ENCODE measurements around the gene SRSF1. TPM values are rescaled to one million over a fixed set of nuclear protein-coding genes. Genes with fewer than 3 reads are reported as not detected.

The SRSF1 gene
- total and polyA plus RNA-seq, 7 experiments from 2014 or later: 48.7 to 362 (median 122) TPM

DNA sequence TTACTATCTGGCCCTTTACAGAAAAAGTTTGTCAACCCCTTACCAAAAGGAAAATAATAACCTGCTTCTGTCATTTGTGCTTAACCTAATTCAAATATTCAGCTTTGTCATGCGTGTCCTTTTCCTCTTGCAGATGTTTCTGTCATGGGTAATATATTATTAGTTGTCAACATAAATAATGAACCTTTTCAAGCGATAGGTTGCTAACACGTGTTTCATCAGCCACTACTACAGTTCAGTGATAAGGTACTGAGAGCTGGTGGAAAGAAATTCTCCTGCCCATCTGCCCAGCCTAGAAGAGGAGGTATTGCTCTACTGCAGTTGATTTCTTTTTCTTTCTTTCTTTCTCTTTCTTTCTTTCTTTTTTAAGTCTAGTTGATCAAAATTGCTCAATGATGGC is 12.0 kb upstream of the SRSF1 start:
- H3K4me1 ChIP-seq (ENCODE audit: control insufficient read depth in 2 of 2, insufficient read depth in 2 of 2, low read length in 2 of 2): no peaks in the 10 kb centered on the region
- peaks cover 2 to 4% of the 10 kb centered on the region in 2 donors for H3K27me3 ChIP-seq (ENCODE audit: control insufficient read depth in 2 of 2, insufficient read depth in 2 of 2, low read length in 2 of 2)
- DNase-seq (no peak), ATAC-seq (no peak)
- Mint-ChIP-seq H3K27me3 (peaks cover 11 to 31% (median 20%) of the 10 kb centered on the region in 5 donors), H3K27ac (no peak overlapping the region), H3K4me3 (no peak overlapping the region), H3K36me3 (peaks cover 0 to 3% (median 0%) of the 10 kb centered on the region in 5 donors), H3K4me1 (no peaks in the 10 kb centered on the region), H3K9me3 (no peaks in the 10 kb centered on the region)
- CTCF ChIA-PET: no interaction called here
- intact Hi-C loops (cut with micrococcal nuclease): no loop called here
- no peak overlapping the region for H3K4me3 ChIP-seq (ENCODE audit: low read length)
- no peaks in the 10 kb centered on the region for H3K36me3 ChIP-seq (ENCODE audit: control insufficient read depth in 2 of 3, insufficient read depth in 3 of 3, low read length in 3 of 3)
- no peak overlapping the region for H3K27ac ChIP-seq (ENCODE audit: low read depth, low read length)
- H3K9me3 ChIP-seq (ENCODE audit: control insufficient read depth in 2 of 3, low read length in 3 of 3): no peaks in the 10 kb centered on the region
- POLR2A ChIA-PET: no interaction called here

DNA sequence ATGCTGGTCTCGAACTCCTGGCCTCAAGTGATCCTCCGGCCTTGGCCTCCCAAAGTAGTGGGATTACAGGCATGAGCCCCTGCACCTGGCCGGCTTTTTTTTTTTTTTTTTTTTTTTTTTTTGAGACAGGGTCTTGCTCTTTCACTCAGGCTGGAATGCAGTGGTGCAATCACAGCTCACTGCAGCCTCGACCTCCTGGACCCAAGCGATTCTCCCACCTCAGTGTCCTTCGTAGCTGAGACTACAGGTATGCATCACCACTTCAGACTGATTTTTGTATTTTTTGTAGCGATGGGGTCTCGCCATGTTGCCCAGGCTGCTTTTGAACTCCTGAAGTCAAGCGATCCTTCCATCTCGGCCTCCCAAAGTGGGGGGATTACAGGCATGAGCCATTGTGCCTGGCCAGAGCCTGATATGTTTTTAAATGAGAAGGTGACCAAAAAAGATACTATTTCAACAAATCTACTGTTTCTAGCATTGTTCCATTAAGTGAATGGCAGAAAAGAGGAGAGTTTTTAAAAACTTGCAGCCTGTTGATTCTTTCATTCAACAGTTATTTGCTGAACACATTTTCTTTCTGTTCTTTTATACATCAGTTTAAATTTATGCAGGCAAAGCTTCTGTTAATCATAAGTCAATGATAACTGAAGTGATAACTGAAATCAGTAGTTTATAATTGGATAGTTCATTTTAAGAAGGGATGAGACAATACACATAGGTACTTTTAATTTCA is 3.2 kb upstream of the SRSF1 start:
- Mint-ChIP-seq H3K9me3 (peaks cover 0 to 10% (median 0%) of the 10 kb centered on the region in 11 donors), H3K36me3 (peaks cover 7 to 21% (median 18%) of the 10 kb centered on the region in 5 donors), H3K4me3 (no peak overlapping the region), H3K27ac (no peak overlapping the region), H3K27me3 (peaks cover 0 to 6% (median 0%) of the 10 kb centered on the region in 5 donors), H3K4me1 (peaks cover 8 to 29% (median 24%) of the 10 kb centered on the region in 7 donors)
- Histone ChIP-seq H3K36me3 (ENCODE audit: control insufficient read depth in 2 of 3, insufficient read depth in 3 of 3, low read length in 3 of 3) (peaks cover 6 to 12% (median 7%) of the 10 kb centered on the region in 3 experiments), H3K27me3 (ENCODE audit: control insufficient read depth in 2 of 2, insufficient read depth in 2 of 2, low read length in 2 of 2) (no peaks in the 10 kb centered on the region), H3K27ac (ENCODE audit: low read depth, low read length) (no peak overlapping the region), H3K4me1 (ENCODE audit: control insufficient read depth in 2 of 2, insufficient read depth in 2 of 2, low read length in 2 of 2) (peaks cover 9 to 14% of the 10 kb centered on the region in 2 donors), H3K9me3 (ENCODE audit: control insufficient read depth in 2 of 3, low read length in 3 of 3) (no peaks in the 10 kb centered on the region), H3K4me3 (ENCODE audit: low read length) (no peak overlapping the region)
- no peak for ATAC-seq
- ChIA-PET POLR2A (no interaction called here), CTCF (interaction anchor here (0.8 kb wide), 1 partner anchor 116 kb away, joined by 4 read pairs; no protein-coding TSS in a partner anchor)
- no peak for DNase-seq
- intact Hi-C loops (cut with micrococcal nuclease): no loop called here

DNA sequence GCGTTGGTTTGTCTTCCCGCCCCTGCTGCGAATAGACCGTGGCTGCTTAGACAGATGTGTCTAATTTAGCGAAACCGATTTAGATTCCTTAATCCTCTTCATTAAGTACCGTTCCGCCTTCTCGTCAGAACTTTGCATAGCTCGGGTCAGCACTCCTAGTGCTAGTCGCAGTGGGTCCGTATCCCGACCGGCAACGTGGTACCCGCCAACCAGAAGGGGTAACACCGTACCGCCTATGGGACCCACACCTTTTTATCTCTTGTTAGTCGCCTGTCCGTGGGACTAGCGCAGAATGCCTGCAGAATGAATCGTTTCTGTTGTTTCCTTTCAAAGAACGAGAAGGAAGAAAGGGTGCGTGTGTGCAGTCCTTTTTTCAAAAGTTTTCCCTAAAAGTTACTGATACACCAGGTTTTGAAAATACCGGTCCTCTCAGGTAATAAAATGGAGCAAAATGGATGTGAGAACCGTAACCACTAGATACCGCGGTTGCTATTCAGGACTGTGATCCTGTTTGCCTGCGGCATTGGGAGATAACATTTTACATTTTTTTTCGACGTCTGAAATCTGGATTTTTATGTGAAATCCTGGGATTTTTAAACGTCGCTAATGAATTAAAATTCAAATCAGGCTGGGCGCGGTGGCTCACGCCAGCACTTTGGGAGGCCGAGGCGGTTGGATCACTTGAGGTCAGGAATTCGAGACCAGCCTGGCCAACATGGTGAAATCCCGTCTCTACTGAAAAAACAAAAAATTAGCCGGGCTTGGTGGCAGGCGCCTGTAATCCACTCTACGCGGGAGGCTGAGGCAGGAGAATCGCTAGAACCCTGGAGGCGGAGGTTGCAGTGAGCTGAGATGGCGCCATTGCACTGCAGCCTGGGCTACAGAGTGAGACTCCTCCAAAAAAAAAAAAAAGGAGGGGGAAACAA is 998 bp upstream of the SRSF1 start:
- Mint-ChIP-seq H3K36me3 (peaks cover 12 to 34% (median 29%) of the 10 kb centered on the region in 5 donors), H3K9me3 (peaks cover 0 to 10% (median 0%) of the 10 kb centered on the region in 11 donors), H3K27ac (peak overlapping the region; percentile 99 to 100 (median 99)), H3K4me3 (peak overlapping the region; percentile 96 to 100 (median 99)), H3K4me1 (peaks cover 25 to 51% (median 46%) of the 10 kb centered on the region in 7 donors), H3K27me3 (peaks cover 0 to 6% (median 0%) of the 10 kb centered on the region in 5 donors)
- ATAC-seq: peak; percentile 1
- H3K4me1 ChIP-seq (ENCODE audit: control insufficient read depth in 2 of 2, insufficient read depth in 2 of 2, low read length in 2 of 2): peaks cover 28 to 31% of the 10 kb centered on the region in 2 donors
- H3K27me3 ChIP-seq (ENCODE audit: control insufficient read depth in 2 of 2, insufficient read depth in 2 of 2, low read length in 2 of 2): no peaks in the 10 kb centered on the region
- POLR2A ChIA-PET: interaction anchor here (0.7 to 4.1 kb wide), 16 partner anchors 10 to 624 kb away, joined by 3 to 113 read pairs (median 4); partner anchors contain the start of genes DYNLL2, MKS1, MRPS23 and VEZF1
- CTCF ChIA-PET: interaction anchor here (0.7 to 1.3 kb wide), 3 partner anchors 9 to 154 kb away, joined by 3 to 5 read pairs (median 4); no protein-coding TSS in a partner anchor
- H3K9me3 ChIP-seq (ENCODE audit: control insufficient read depth in 2 of 3, low read length in 3 of 3): no peaks in the 10 kb centered on the region
- H3K36me3 ChIP-seq (ENCODE audit: control insufficient read depth in 2 of 3, insufficient read depth in 3 of 3, low read length in 3 of 3): peaks cover 21 to 32% (median 27%) of the 10 kb centered on the region in 3 experiments
- peak overlapping the region; percentile 99 for H3K4me3 ChIP-seq (ENCODE audit: low read length)
- peak overlapping the region; percentile 93 for H3K27ac ChIP-seq (ENCODE audit: low read depth, low read length)
- no peak for DNase-seq
- intact Hi-C loops (cut with micrococcal nuclease): loop anchor here (1.0 to 10.0 kb wide), 24 partner anchors 9 to 1175 kb away; partner anchors contain the start of genes AKAP1 (in 2 of the 2), C17orf67 (in 2 of the 2), MKS1 (in 2 of the 2) and MRPS23 (in 2 of the 2)

DNA sequence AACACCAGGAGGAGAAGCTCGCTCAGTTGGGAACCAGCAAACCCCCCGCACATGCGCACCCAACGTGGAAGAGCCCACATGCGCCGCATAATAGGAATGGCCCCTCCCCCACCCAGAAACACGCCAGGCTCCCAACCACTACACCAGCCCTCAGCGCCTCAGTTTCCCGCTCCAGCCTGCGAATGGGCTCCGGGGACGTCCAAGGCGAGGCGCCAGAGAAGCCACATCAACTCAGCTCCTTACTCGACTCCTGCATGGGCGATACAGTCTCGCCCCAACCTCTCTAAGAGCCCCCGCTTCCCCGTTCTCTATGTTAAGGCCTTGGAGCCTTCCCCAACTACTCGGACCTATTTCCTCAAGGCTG is 504 bp downstream of the SRSF1 start:
- Histone ChIP-seq H3K9me3 (ENCODE audit: control insufficient read depth in 2 of 3, low read length in 3 of 3) (no peaks in the 10 kb centered on the region), H3K36me3 (ENCODE audit: control insufficient read depth in 2 of 3, insufficient read depth in 3 of 3, low read length in 3 of 3) (peaks cover 21 to 39% (median 31%) of the 10 kb centered on the region in 3 experiments), H3K27me3 (ENCODE audit: control insufficient read depth in 2 of 2, insufficient read depth in 2 of 2, low read length in 2 of 2) (no peaks in the 10 kb centered on the region), H3K27ac (ENCODE audit: low read depth, low read length) (peak overlapping the region; percentile 93), H3K4me3 (ENCODE audit: low read length) (peak overlapping the region; percentile 99), H3K4me1 (ENCODE audit: control insufficient read depth in 2 of 2, insufficient read depth in 2 of 2, low read length in 2 of 2) (peaks cover 31 to 32% of the 10 kb centered on the region in 2 donors)
- Mint-ChIP-seq H3K27ac (peak overlapping the region; percentile 99 to 100 (median 99)), H3K4me3 (peak overlapping the region; percentile 96 to 100 (median 99)), H3K36me3 (peaks cover 12 to 41% (median 32%) of the 10 kb centered on the region in 5 donors), H3K9me3 (peaks cover 0 to 10% (median 0%) of the 10 kb centered on the region in 11 donors), H3K4me1 (peaks cover 36 to 66% (median 59%) of the 10 kb centered on the region in 7 donors), H3K27me3 (peaks cover 0 to 3% (median 0%) of the 10 kb centered on the region in 5 donors)
- ChIA-PET CTCF (interaction anchor here (1.0 to 1.3 kb wide), 3 partner anchors 20 to 113 kb away, joined by 3 to 5 read pairs (median 3); no protein-coding TSS in a partner anchor), POLR2A (interaction anchor here (0.7 to 4.1 kb wide), 15 partner anchors 9 to 332 kb away, joined by 3 to 113 read pairs (median 5); partner anchors contain the start of genes DYNLL2, MRPS23 and VEZF1)
- DNase-seq (peak; percentile 25 to 72 (median 42)), ATAC-seq (peak; percentile 8)
- intact Hi-C loops (cut with micrococcal nuclease): loop anchor here (2.0 to 10.0 kb wide), 10 partner anchors 146 to 1172 kb away; partner anchors contain the start of genes PRR11 (in 2 of the 2), SKA2 (in 2 of the 2), TRIM37 (in 2 of the 2) and C17orf67 (in 1 of the 2)

DNA sequence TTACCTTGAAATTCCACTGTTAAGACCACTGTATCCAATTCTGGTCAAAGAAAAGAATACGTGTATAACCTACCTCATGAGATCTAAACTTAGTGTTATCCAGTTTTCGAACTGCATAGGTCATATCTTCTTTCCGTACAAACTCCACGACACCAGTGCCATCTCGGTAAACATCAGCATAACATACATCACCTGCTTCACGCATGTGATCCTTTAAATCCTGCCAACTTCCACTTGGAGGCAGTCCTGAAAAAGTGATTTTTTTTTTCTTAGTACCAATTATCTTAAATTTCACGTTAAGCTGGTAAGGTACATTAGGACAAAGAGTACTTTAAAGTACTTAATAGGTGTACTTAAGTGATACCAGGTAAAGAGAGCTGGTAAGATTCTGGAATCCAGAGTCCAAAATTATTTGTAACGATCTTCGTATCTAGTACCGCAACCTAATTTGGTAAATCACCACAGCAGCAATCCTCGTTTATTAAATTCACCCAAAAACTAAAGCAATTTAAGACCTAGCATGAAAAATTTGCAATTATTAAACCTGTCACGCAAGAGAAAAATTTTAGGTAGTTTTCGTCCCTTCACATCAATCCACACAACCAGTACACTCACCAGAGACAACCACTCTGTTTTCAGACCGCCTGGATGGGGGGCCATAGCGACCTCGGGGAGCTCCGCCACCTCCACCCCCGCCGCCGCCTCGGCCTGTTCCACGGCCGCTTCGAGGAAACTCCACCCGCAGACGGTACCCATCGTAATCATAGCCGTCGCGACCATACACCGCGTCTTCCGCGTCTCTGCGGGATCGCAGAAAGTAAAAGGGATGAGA is 1.1 kb downstream of the SRSF1 start:
- Mint-ChIP-seq H3K27me3 (peaks cover 0 to 3% (median 0%) of the 10 kb centered on the region in 5 donors), H3K27ac (peak overlapping the region; percentile 99 to 100 (median 99)), H3K4me3 (peak overlapping the region; percentile 96 to 100 (median 99)), H3K4me1 (peaks cover 36 to 72% (median 64%) of the 10 kb centered on the region in 7 donors), H3K9me3 (peaks cover 0 to 10% (median 0%) of the 10 kb centered on the region in 11 donors), H3K36me3 (peaks cover 12 to 41% (median 32%) of the 10 kb centered on the region in 5 donors)
- intact Hi-C loops (cut with micrococcal nuclease): loop anchor here (2.0 to 10.0 kb wide), 10 partner anchors 147 to 1171 kb away; partner anchors contain the start of genes PRR11 (in 2 of the 2), SKA2 (in 2 of the 2), TRIM37 (in 2 of the 2) and C17orf67 (in 1 of the 2)
- Histone ChIP-seq H3K4me3 (ENCODE audit: low read length) (peak overlapping the region; percentile 99), H3K27ac (ENCODE audit: low read depth, low read length) (peak overlapping the region; percentile 93), H3K9me3 (ENCODE audit: control insufficient read depth in 2 of 3, low read length in 3 of 3) (no peaks in the 10 kb centered on the region), H3K27me3 (ENCODE audit: control insufficient read depth in 2 of 2, insufficient read depth in 2 of 2, low read length in 2 of 2) (no peaks in the 10 kb centered on the region), H3K4me1 (ENCODE audit: control insufficient read depth in 2 of 2, insufficient read depth in 2 of 2, low read length in 2 of 2) (peaks cover 31 to 32% of the 10 kb centered on the region in 2 donors), H3K36me3 (ENCODE audit: control insufficient read depth in 2 of 3, insufficient read depth in 3 of 3, low read length in 3 of 3) (peaks cover 21 to 42% (median 31%) of the 10 kb centered on the region in 3 experiments)
- ChIA-PET POLR2A (interaction anchor here (0.7 to 4.1 kb wide), 12 partner anchors 9 to 333 kb away, joined by 3 to 113 read pairs (median 7); partner anchors contain the start of genes DYNLL2, MRPS23 and VEZF1), CTCF (interaction anchor here (1.0 to 1.2 kb wide), 3 partner anchors 20 to 114 kb away, joined by 3 to 4 read pairs (median 3); no protein-coding TSS in a partner anchor)
- no peak for DNase-seq
- no peak for ATAC-seq
